Ureter (tissue), 1 donor: ENCODE measurements around the gene RPS2. TPM values are rescaled to one million over a fixed set of nuclear protein-coding genes. Genes with fewer than 3 reads are reported as not detected.
A peak's percentile ranks its signal among the peaks of the same experiment; 100 is the strongest.
"Not testable (repeated sequence)": the region's sequence is repeated elsewhere in the genome, so short reads cannot be mapped to it uniquely, and the experiment has no call there.

Source experiments
- DNase-seq: peaks from one replicate; pipeline ENCODE4 v3.0.0-alpha.2; 2020; ENCODE audit warnings: low spot score
- total RNA-seq: library from RNA; stranded (reverse); gene quantifications from one replicate; pipeline ENCODE4 v1.2.4, GENCODE V29; 2023
- donor health status: DM: yes; HTN: yes; CAD: no.

RPS2 gene
- total RNA-seq, 1 donor from 2014 or later = 2,737 TPM

DNA sequence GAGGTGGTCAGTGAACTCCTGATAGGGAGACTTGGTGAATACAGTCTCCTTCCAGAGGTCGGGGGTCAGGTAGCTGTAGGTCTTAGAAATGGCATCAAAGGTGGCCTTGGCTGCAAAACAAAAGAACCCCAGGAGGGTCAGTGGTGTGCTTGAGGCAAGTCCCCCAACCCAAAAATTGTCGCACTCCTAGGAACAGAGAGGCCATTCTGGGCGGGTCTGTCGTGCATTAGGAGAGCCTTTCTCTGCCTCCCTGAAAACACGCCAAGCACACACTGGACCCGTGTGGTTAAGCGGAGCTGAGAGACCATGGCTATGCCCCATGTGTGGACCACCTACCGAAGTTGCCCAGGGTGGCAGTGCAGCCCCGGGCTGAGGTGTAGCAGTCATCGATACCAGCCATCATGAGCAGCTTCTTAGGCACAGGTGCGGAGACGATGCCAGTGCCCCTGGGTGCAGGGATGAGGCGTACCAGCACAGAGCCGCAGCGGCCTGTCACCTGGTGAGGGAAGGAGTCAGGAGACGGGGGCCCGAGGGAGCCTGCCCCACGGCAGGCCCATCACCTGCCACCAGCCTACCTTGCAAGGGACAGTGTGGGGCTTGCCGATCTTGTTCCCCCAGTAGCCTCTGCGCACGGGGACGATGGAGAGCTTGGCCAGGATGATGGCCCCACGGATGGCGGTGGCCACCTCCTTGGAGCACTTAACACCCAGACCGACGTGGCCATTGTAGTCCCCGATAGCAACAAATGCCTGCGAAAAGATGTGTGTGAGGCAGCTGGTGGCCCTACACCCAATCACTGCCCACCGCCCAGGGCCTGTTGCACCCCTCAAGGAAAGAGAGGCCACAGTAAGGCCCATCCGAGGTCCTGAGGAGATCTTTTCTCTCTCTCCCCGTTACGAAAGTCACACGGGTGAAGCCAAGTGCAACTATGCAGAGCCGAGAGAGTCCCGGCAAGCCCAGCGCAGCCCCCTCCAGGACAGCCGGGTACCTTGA is 2.2 kb downstream of the RPS2 start:
- not testable (repeated sequence) for DNase-seq

DNA sequence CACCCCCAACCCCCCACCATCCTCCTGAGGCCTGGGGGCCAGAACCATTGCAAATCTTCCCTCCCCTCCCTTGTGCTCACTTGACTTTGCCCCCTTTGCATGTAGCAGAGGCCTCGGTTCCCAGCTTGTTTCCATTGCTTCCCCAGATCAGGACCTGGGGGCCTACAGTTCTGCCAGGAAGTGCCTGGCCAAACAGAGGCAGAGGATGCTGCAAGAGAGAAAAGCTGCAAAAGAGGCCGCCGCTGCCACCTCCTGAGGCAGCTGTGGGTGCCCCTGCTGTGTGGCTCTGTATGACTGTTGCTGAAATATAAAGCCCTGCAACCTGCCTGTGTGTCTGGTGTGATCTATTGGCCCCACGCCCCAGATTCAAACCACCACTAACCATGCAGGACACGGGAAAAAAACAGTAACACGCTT is 3.0 kb downstream of the RPS2 start:
- no peak for DNase-seq

DNA sequence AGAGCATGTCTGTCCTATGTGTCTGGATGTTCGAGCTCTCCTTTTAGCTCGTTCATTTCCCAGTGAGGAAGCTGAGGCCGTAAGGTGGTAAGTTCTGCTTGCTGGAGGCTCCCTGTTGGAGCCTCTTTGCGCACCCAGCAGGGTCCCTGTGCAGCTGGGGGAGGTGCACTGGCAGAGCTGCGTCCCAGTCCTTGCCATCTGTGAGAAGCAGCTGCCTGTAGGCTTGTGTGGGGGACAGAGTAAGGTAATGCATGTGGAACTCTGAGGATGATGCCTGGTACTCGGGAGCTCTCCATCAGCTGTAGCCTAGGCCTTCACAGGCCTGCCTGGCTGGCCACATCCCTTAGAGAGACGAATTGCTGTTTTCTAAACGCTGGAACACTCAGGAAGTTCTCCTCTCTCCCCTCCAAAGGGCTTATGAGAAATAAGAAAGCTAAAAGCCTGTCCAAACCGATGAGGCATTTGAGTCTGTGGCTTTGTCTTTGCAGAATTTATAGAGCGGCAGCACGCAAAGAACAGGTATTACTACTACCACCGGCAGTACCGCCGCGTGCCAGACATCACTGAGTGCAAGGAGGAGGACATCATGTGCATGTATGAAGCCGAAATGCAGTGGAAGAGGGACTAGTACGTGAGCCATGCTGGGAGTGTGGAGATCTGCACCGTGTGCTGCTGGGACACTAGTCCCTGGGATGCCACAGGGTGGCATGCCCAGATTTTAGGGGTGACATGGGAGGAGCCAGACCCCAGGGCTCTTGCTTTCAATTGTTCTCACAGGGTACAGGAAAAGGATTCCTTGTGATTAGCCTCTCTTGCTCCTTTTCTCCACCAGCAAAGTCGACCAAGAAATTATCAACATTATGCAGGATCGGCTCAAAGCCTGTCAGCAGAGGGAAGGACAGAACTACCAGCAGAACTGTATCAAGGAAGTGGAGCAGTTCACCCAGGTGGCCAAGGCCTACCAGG is 3.7 kb downstream of the RPS2 start:
- no peak for DNase-seq

DNA sequence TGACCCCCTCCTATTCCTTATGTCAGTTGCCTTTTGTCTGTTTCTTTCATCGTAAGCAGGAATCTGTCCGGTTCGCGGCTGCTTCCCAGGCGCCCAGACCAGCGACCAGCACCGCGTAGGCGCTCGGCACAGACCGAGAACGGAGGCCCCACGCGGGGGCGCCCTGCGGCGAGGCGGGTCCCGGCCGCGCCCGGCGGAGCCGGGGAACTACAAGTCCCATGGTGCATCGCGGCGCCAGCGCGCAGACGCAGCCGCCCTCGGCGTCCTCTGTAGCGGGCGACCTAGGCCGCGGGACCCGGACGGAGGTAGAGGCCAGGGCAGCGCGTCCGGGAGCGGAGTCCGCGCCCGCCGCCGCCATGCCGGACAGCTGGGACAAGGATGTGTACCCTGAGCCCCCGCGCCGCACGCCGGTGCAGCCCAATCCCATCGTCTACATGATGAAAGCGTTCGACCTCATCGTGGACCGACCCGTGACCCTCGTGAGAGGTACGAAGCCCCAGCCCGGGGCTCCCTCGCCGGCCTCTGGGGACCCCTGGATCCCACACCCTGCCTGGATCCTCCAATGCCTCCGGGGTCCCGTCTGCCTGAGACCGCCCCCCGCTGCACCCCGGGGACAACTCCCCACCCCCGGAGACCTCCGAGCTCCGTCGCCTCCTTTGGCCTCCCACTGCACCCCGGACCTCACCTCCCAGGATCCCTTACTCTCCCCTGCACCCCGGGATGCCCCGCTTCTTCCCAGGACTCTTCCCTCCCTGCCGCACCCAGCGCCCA is 5.2 kb downstream of the RPS2 start, which contains the start of gene NDUFB10:
TSS of gene NDUFB10 (plus strand) at position 270 of the 771 bp plus-strand sequence. CDS start at position 357, 87 bp downstream.
- DNase-seq = peak; percentile 91

DNA sequence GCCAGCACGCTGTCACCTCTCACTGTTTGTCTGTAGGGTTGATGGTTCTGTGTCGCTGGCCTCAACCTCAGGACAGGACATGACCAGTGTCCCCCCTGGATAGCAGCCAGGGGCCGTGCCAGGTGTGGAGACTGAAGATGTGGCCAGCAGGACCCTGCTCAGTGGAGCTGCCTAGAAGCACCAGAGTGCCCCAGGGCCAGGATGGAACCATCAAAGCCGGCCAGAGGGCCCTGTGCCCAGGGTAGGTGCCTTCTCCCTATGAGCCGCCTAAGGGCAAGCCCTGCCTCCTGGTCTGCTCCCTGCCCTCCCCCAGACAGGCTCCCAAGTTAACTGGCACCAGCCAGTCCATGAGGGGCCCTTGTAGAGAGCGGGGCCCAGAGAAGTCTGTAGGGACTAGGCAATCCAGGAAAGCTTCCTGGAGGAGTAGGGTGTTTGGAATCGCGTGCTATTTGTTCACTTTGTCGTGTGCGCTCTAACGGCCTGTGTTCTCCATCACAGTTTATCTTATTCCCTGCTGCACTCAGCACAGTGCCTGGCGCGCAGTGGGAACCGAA is 5.8 kb downstream of the RPS2 start:
- no peak for DNase-seq

DNA sequence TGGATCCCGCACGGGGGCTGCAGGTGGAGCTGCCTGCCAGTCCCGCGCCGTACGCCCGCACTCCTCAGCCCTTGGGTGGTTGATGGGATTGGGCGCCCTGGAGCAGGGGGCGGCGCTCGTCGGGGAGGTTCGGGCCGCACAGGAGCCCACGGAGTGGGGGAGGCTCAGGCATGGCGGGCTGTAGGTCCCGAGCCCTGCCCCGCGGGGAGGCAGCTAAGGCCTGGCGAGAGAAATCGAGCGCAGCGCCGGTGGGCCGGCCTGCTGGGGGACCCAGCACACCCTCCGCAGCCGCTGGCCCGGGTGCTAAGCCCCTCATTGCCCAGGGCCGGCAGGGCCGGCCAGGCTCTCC is 6.5 kb downstream of the RPS2 start:
- DNase-seq = not testable (repeated sequence)

DNA sequence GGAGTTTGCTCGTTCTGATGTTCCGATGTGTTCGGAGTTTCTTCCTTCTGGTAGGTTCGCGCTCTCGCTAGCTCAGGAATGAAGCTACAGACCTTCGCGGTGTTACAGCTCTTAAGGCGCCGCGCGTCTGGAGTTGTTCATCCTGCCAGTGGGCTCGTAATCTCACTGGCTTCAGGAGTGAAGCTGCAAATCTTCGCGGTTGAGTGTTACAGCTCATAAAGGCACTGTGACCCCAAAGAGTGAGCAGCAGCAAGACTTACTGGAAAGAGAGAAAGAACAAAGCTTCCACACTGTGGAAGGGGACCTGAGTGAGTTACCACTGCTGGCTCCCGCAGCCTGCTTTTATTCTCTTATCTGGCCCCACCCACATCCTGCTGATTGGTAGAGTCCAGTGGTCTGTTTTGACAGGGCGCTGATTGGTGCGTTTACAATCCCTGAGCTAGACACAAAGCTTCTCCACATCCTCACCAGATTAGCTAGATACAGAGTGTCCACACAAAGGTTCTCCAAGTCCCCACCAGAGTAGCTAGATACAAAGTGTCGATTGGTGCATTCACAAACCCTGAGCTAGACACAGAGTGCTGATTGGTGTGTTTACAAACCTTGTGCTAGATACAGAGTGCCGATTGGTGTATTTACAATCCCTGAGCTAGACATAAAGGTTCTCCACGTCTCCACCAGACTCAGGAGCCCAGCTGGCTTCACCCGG is 7.0 kb downstream of the RPS2 start:
- not testable (repeated sequence) for DNase-seq

DNA sequence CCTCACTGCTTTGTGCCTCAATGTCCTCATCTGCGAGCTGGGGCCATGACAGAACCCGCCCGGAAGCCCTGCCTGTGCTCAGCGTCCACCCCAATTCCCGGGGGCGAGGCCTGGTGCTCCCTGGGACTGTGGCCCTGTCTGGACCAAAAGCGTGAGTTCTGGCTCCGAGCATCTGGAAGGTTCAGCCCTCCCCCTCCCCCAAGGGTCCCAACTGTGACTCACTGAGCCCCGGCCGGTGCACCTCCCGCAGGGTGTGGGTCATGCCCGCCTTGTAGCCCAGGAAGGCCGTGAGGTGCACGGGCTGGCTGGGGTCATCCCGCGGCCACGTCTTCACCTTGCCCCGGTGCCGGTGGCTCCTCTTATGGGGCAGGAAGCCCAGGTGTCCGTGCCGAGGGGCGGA is 10.9 kb downstream of the RPS2 start:
- no peak for DNase-seq

DNA sequence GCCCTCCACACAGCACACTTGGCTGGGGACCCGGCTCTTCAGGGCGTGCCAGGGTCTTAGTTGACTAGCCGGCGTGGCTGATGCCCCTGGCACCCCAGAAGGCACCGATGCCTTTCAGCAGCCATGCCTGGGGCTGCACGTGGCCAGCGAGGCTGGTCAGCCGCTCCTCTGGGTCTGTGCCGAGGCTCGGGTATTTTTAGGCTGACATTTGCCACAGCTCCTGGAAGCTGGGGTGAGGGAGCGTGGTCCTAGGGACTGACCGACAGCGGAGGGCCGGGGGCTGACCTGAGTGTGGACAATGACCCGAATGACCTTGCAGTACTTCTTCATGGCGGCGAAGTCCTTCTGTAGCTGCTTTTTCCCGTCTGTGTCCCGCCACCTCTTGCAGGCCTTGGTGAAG is 14.1 kb downstream of the RPS2 start:
- DNase-seq = no peak

DNA sequence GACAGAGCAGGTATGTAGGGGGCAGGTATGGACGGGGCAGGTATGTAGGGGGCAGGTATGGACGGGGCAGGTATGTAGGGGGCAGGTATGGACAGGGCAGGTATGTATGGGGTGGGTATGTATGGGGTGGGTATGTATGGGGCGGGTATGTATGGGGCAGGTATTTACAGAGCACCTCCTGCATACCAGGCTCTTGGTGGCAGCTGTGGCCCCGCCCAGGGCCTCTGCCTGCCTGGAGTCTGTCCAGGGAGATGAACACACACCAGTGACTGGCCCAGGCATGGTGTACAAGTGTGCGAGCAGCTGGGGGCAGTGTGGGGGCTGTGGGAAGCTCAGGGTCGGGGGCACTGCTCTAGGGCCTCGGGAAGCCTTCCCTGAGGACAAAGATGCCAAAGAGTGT is 14.6 kb downstream of the RPS2 start:
- DNase-seq = no peak

DNA sequence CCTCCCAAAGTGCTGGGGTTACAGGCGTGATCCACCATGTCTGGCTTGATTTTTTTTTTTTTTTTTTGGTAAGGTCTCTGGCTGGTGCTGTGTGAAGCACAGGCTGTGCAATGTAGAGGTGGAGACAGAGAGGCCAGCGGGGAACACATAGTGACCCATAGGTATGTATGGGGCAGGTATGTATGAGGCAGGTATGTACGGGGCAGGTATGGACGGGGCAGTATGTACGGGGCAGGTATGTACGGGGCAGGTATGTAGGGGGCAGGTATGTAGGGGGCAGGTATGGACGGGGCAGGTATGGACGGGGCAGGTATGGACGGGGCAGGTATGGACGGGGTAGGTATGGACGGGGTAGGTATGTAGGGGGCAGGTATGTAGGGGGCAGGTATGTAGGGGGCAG is 15.1 kb downstream of the RPS2 start:
- no peak for DNase-seq

DNA sequence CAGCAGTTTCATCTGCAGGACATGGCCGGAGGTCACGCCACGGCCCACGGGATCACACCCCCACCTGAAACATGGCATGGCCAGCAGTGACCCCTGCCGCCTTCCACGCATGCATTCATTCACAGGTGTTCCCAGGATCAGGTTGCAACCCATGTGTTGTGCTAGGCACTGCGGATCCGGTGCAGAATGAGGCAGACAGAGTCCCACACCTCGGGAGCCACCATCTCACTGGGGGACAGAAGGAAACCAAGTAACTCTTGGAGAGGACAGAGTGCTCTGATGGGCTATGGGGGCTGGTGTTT is 17.3 kb downstream of the RPS2 start:
- DNase-seq = no peak

DNA sequence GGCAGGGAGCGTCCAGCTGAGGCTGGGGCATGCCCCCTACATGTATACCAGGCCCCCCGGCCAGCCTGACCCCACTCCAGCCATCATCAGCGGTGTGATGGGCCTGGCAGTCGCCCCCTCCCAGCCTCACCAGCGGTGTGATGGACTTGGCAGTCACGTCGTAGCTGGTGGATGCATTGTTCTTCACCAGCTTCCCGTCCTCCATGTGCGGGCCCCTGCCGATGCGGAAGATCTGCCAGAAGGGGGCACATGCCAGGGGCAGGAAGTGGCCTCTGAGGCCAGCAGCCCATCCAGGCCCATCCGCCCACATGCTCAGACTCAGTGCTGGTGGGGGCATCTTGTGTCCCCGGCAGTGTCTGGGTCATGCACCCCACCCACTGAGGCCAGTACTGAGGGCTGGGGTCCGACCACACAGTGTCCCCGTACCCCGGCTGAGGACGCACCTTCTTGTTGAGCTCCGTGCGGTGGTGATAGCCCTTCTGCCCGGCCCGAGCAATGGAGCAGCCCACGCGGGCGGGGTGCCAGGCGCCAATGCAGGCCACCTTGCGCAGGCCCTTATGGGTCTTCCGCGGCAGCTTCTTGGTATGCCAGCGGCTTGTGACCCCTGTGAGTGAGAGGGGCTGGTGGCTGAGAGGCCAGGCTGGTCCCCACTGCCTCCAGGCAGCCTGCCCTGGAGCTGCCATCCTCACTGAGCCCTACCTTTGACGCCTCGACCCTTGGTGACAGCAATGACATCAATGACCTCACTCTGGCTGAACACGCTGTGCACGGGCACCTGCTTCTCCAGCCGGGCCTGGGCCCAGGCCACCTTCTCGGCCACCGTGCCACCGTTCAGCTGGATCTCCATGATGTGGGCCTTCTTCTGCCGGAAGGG is 17.9 kb downstream of the RPS2 start:
- peak; percentile 39 for DNase-seq

DNA sequence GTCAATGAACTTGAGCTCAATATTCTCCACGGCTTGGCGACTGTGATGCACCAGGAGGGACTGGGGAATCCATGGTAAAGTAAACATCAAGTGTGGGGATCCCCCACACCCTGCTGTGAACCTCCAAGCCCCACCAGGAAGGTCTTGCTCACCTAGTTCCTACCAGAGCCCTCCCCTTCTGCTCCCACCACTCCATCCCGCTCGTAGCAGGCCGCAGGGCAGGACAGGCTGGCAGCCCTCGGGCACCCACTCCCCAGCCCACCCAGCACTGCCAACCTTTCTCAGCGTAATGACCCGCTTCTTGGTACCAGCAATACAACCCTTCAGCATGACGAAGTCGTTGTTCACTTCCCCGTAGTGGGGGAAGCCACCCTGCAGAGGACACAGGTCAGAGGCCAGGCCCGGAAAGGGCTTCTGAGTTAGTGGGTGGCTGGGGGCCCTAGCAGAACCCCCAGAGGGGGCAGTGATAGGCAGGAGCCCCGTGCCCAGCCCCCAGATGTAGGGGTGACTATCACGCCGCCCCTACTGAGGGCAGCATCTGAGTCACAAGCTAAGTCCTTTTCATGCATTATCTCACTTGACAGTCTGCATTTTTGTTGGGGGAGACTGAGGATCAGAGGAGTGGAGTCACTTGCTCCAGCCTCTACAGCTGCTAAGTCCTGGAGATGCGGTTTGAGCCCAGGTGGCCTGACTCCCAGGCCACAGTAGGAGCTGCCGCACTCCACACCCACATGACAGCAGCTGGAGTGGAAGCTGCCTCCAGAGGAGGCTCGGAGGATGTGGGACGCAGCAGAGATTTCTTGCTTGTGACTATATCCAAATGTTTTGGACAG is 18.9 kb downstream of the RPS2 start:
- DNase-seq = peak; percentile 41

DNA sequence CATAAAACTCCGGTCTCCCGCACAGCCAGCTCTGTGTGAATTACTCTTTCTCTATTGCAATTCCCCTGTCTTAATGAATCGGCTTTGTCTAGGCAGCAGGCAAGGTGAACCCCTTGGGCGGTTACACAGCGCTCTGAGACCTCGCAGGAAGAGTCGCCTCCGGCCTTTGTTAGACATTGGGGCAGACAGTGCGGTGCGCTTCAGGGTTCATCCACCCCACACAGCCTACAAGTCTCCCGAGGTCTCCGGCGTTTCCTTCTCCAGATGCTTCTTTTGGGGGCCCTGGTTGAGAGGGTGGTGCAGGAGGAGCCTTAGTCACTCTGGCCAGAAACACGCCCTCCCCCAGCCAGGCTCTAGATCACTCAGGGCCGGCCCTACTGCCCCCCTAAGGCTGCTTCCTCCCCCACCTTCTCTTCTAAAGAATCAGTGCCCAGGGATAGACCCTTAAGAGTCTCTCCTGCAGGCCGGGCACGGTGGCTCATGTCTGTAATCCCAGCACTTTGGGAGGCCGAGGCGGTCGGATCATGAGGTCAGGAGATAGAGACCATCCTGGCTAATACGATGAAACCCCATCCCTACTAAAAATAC is 19.9 kb downstream of the RPS2 start:
- DNase-seq = peak; percentile 41

DNA sequence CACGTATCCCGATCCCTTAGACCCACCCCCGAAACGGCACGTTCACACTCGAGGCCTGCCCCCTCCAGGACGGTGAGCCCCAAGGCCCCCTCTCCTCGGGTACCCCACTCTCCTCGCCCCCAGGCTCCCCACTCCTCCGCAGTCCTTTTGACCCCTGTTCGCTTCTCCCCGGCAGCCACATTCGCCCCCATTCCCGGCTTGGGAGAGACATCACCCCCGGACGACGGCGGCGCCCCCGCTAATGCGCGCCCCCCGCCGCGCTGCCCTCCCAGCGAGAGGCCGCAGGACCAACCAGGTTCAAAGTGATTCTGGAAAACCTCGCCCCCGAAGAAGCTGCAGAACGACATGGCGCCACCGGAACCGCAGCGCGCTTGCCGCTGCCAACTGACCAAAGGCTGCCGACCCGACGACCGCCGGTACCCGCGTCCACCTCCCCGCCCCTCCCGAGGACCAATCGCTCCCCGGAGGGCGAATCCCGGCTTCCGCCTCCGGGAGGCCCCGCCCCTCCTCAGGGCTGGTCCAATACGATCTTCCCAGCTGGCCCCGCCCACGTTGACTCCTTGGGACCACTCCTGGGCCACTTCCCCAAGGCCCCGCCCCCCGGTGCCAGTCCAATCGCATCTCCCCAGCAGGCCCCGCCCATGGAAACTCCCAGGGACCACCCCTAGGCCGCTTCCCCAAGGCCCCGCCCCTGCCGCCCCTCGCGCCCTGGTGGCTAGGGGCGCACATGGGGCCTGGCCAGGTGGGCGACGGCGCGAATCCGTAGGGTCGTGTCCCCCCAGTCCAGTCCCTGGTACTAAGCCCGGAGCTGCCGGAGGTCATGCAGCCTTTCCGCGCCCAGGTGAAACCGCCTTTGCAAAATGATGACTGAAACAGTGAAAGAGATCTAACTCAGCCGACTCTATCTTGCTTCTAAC is 21.6 kb downstream of the RPS2 start, which contains the start of gene MSRB1:
TSS of gene MSRB1 (minus strand) at position 390 of the 917 bp plus-strand sequence. CDS start at position 347, 43 bp downstream.
- DNase-seq = peak; percentile 100
